Activated naive CD4-positive, alpha-beta T cell treated with anti-CD3 and anti-CD28 coated beads for 36 hours (primary cell): Measurements from ENCODE around the gene RABGGTA. TPM values are rescaled to one million over a fixed set of nuclear protein-coding genes. Genes with fewer than 3 reads are reported as not detected.

ENCODE experiments used
- CTCF ChIA-PET: fragments of 350-600 bp; sonication (Branson Sonifier 250); formaldehyde crosslinking; loops from one replicate; lab custom pipeline; 2021; ENCODE audit warnings: antibody characterized with exemption; lab: Charles Lee
- DNase-seq: peaks from one replicate; pipeline ENCODE4 v3.0.0-alpha.2; 2020
- H3K27ac Mint-ChIP-seq: one replicate; pipeline ENCODE4 v1.8.0; 2021; ENCODE audit warnings: mild to moderate bottlenecking, mixed read lengths
- H3K27me3 Mint-ChIP-seq: one replicate; pipeline ENCODE4 v1.8.0; 2021; ENCODE audit warnings: low read depth, mixed read lengths
- H3K36me3 Mint-ChIP-seq: one replicate; pipeline ENCODE4 v1.8.0; 2021; ENCODE audit warnings: low read depth, mixed read lengths
- H3K4me1 Mint-ChIP-seq: one replicate; pipeline ENCODE4 v1.8.0; 2021; ENCODE audit warnings: low read depth, mixed read lengths
- H3K4me3 Mint-ChIP-seq: one replicate; pipeline ENCODE4 v1.8.0; 2021; ENCODE audit warnings: mild to moderate bottlenecking, moderate library complexity, mixed read lengths
- H3K9me3 Mint-ChIP-seq: one replicate; pipeline ENCODE4 v1.8.0; 2021; ENCODE audit warnings: mixed read lengths
- intact Hi-C: fragments of 100-400 bp; cut with micrococcal nuclease; formaldehyde crosslinking; loops from one replicate; pipeline ENCODE4 v1.15.1; 2023
- total RNA-seq, 2 experiments: library from RNA; stranded (reverse); gene quantifications; one replicate each; pipeline ENCODE4 v1.2.3, GENCODE V29; 2021

The RABGGTA gene
- total RNA-seq, 2 experiments from 2014 or later: 74.9 to 76.2 TPM

DNA sequence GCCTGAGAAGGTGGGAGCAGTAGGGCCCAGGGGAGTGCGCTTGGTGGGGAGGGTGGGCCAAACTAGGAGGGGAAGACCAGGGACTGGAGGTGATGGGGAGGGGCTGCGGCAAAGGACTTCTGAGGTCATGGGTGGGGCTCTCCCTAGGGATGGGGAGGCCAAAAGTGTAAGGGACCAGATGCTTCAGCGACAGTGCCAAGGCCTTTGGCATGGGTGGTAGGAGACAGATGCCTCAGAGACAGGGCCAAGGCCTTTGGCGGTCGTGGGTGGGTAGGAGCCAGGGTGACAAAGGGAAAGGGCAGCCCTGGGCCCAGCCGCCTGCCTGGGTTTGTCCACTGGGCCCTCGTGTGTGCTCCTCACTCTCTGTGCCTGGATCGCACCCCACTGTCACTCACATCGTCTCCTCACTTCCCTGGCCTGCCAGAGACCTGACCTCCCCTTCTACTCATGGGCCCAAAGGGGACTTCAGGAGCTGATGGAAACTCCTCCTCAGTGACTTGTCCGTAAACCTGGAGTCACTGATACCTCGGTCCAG is 13.2 kb upstream of the RABGGTA start:
- intact Hi-C loops: no loop called here
- Mint-ChIP-seq H3K27ac (no peak overlapping the region), H3K27me3 (no peaks in the 10 kb centered on the region), H3K4me3 (no peak overlapping the region), H3K9me3 (no peaks in the 10 kb centered on the region), H3K36me3 (peaks cover 1% of the 10 kb centered on the region), H3K4me1 (peaks cover 25% of the 10 kb centered on the region)
- CTCF ChIA-PET: interaction anchor here (1.4 to 7.9 kb wide), 3 partner anchors 10 to 23 kb away, joined by 6 to 39 read pairs (median 9); partner anchors contain the start of gene CIDEB
- DNase-seq: no peak

DNA sequence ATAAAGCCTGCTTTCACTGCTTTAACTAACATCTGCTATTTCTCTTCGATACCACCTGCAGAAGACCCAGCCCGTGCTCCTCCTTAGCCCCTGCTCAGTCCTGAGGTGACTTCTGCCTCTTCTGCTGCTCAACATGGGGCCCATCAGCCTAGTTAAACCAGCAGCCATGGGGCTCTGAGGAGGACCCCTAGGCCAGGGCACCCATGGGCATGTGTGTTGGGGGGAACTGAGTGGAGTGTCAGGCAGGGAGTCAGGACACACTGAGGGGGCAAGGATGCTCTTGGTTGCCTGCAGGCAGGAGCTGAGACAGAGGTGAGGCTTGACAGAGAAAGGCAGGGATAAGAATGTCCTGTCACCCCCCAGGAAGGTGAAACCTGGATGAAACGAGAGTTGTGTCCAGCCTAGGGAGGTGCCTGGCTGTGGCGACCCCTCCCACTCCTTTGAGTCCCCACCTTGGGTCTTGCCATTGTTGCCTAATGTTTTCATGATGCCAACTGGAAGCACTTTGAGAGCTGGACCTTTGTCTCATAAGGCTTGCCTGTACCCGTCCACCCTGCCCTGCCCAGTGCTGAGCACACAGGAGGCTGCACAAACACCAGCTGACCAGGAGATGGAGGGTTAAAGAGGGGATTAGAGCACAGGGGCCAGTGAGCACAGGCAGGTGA is 12.5 kb upstream of the RABGGTA start:
- intact Hi-C loops: no loop called here
- H3K9me3 Mint-ChIP-seq: no peaks in the 10 kb centered on the region
- H3K36me3 Mint-ChIP-seq: peaks cover 1% of the 10 kb centered on the region
- no peak overlapping the region for H3K27ac Mint-ChIP-seq
- H3K27me3 Mint-ChIP-seq: no peaks in the 10 kb centered on the region
- DNase-seq: no peak
- CTCF ChIA-PET: interaction anchor here (1.4 to 10.8 kb wide), 6 partner anchors 10 to 41 kb away, joined by 6 to 154 read pairs (median 24); partner anchors contain the start of genes CIDEB, DHRS1, NOP9 and TINF2
- H3K4me1 Mint-ChIP-seq: peaks cover 26% of the 10 kb centered on the region
- no peak overlapping the region for H3K4me3 Mint-ChIP-seq

DNA sequence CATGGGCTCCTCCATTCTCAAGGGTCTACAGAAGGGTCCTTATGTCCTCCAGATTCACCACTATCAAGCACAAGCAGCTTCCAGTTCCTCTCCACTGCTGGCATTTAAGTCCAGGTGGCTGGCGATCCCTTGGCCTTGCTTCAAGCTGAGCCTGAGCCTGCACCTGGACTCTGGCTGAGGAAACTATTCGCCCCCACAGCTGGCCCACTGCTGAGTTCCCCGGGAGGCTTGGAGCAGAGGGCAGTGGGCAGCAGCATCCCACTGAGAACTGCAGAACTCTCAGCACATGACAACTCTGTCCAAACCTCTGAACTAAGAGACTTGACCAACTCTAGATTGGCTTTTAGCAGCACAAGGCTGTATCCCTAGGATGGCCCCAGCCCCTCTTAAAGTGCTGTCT is 11.3 kb upstream of the RABGGTA start:
- Mint-ChIP-seq H3K27me3 (no peaks in the 10 kb centered on the region), H3K27ac (no peak overlapping the region), H3K36me3 (peaks cover 3% of the 10 kb centered on the region), H3K4me3 (no peak overlapping the region), H3K9me3 (no peaks in the 10 kb centered on the region), H3K4me1 (peaks cover 33% of the 10 kb centered on the region)
- DNase-seq: no peak
- intact Hi-C loops: no loop called here
- CTCF ChIA-PET: interaction anchor here (1.6 to 10.8 kb wide), 6 partner anchors 9 to 40 kb away, joined by 4 to 154 read pairs (median 24); partner anchors contain the start of genes CIDEB, DHRS1, NOP9 and RABGGTA

DNA sequence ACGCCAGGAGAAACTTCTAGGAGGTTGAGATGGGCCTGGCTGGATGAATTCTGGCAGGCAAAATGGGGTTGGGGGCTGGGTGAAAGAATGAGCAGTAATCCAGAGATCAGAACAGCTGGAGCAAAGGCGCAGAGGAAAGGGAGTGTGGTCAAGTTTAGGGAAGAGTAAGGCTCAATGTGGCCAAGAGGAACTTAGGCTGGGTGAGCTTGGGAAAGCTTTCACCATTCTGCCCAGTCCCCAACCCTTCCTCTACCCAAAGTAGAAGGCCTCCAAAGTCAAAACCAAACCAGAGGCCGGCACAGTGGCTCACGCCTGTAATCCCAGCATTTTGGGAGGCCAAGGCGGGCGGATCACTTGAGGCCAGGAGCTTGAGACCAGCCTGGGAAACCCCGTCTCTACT is 10.2 kb upstream of the RABGGTA start:
- CTCF ChIA-PET: interaction anchor here (1.2 to 10.8 kb wide), 7 partner anchors 9 to 39 kb away, joined by 3 to 154 read pairs (median 31); partner anchors contain the start of genes CIDEB, DHRS1, NOP9 and RABGGTA
- intact Hi-C loops: no loop called here
- H3K4me1 Mint-ChIP-seq: peaks cover 42% of the 10 kb centered on the region
- no peaks in the 10 kb centered on the region for H3K9me3 Mint-ChIP-seq
- no peaks in the 10 kb centered on the region for H3K27me3 Mint-ChIP-seq
- H3K4me3 Mint-ChIP-seq: no peak overlapping the region
- DNase-seq: no peak
- peaks cover 3% of the 10 kb centered on the region for H3K36me3 Mint-ChIP-seq
- no peak overlapping the region for H3K27ac Mint-ChIP-seq

DNA sequence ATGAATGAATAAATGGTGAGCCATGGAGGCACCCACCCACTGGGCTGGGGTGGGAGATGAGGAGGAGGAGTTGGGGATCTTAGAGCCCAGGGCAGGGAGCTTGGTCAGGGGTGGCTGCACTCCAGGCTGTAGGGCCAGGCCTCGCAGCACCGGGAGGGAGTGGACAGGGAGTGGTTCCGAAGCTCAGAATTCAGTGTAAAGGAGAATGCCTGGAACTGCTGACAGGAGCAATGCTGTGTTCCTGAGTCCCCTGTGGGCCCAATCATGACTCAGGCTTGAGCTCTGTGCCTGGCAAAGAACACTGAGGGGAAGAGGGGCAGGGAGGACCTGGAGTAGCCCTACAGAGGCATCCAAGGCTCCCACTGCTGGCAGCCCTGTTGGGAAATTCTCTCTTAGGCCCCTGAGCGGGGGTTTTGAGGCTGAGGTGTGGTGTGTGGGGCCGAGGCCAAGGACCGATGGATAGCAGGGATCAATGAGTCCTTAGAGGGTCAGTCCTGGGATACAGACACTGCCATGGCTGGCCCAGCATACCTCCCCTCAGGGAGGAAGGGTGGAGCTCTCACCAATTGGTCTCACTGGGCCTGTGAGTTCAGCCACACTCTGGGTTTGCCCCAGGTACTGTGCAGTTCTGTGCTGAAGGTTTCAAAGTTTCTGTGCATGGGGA is 9.5 kb upstream of the RABGGTA start:
- Mint-ChIP-seq H3K4me3 (no peak overlapping the region), H3K4me1 (peaks cover 44% of the 10 kb centered on the region), H3K9me3 (no peaks in the 10 kb centered on the region), H3K27me3 (no peaks in the 10 kb centered on the region), H3K27ac (peak overlapping the region; percentile 47), H3K36me3 (peaks cover 3% of the 10 kb centered on the region)
- CTCF ChIA-PET: interaction anchor here (1.1 to 10.8 kb wide), 10 partner anchors 9 to 156 kb away, joined by 3 to 154 read pairs (median 8); partner anchors contain the start of genes CIDEB, DHRS1, NOP9 and TINF2
- intact Hi-C loops: no loop called here
- DNase-seq: no peak

DNA sequence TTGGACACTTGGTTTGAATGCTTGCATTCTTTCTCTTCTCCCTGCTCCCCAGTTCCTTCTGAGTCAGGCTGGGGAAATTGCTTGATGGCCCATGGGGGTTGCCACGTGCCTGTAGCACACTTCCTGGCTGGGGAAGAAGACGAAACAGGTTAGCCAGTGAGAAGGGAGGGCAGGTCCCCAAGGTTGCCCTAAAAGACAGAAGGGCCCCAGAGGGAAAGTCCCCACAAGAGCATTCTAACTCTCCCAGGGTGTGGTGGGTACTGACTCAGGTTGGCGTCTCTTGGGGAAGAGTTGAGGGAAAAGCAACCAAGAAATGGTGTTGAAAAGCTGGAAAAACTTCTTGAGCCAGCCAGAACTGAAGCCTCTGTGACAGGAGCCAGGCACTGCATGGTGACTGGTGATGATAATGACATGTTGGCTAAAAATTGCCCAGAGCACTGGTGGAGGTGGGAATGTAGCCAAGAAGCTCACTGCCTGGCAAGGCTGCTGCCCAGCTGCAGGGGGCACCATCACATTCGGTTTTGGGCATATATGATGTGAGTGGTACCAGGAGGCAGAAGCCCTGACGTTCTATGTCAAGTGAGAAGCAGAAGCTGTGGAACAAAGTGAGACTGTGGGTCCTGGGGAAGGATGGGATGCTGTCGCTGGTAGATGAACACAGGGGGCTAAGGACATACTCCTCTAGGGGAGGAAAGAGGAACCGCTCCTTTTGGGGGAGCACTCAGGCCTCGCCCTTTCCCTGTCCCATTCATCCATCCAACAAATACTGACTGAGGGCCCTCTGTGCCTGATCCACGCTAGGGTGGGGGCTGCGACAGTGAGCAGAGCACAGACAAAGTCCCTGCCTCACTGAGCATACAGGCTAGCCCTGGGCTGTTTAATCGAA is 8.1 kb upstream of the RABGGTA start:
- peak overlapping the region; percentile 80 for H3K27ac Mint-ChIP-seq
- no peaks in the 10 kb centered on the region for H3K9me3 Mint-ChIP-seq
- H3K36me3 Mint-ChIP-seq: peaks cover 3% of the 10 kb centered on the region
- no peaks in the 10 kb centered on the region for H3K27me3 Mint-ChIP-seq
- H3K4me1 Mint-ChIP-seq: peaks cover 52% of the 10 kb centered on the region
- H3K4me3 Mint-ChIP-seq: peak overlapping the region; percentile 20
- CTCF ChIA-PET: interaction anchor here (0.6 to 10.8 kb wide), 12 partner anchors 9 to 157 kb away, joined by 3 to 154 read pairs (median 6); partner anchors contain the start of genes CIDEB, DHRS1, LTB4R and NOP9
- intact Hi-C loops: loop anchor here (1.0 to 10.0 kb wide), 5 partner anchors 10 to 725 kb away; partner anchors contain the start of genes THTPA, TM9SF1 and ZFHX2
- DNase-seq: peak; percentile 90

DNA sequence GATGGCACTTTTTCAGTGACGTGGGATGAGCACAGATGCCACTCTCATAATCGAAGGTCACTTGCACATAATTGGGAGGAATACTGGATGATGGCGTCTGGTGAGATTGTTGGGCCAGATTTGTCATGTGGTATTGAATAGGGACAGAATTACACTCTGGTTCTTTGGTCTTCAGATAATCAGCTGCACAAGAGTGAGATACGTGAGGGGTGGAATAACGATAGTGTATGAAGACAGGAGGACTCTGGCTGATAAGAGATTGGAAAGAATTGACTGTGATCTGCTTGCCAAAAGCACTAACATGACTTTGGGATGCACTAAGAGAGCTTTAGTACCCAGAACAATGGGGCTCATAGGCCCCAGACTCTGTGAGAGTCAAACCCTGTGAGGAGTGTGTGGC is 7.0 kb upstream of the RABGGTA start:
- Mint-ChIP-seq H3K9me3 (no peaks in the 10 kb centered on the region), H3K4me1 (peaks cover 62% of the 10 kb centered on the region), H3K27me3 (no peaks in the 10 kb centered on the region), H3K36me3 (peaks cover 3% of the 10 kb centered on the region), H3K27ac (peak overlapping the region; percentile 80), H3K4me3 (no peak overlapping the region)
- no peak for DNase-seq
- CTCF ChIA-PET: interaction anchor here (3.4 to 10.8 kb wide), 4 partner anchors 13 to 35 kb away, joined by 31 to 154 read pairs (median 40); partner anchors contain the start of genes CIDEB, DHRS1, NOP9 and TINF2
- intact Hi-C loops: loop anchor here (10.0 kb wide), 1 partner anchor 724 kb away; the partner anchor contains the start of genes THTPA and ZFHX2

DNA sequence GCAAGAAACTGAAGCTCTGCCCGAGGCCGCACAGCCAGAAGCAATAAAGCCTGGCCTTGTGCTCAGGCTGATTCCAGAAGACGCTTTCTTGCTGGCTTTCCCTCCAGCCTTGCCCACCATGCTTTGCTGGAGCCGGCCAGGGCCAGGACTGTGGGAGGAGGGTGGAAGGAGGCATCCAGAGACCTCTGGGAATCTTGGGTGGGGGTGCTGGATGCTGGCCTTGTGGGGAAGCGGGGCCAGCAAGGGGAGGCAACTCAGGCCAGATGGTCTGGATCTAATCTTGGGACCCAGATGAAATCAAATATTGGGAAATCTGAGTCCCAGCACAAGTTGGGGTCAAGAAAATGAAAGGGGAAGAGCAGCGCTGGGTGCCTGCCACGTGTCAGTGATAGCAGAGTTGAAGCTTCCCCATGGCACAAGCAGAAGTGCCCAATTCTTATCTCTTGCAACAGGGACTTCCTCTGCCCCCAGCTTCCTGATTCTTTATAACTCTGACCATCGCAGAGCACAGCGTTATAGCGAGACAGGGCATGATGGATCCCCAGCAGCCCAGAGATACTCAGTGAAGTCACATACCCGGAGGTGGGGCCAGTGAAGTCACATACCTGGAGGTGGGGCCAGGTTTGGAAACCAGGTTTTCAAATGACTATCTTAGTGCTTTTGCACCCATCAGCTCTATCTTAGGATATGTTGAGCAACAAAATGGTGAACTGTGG is 6.4 kb upstream of the RABGGTA start:
- Mint-ChIP-seq H3K27ac (peak overlapping the region; percentile 80), H3K27me3 (no peaks in the 10 kb centered on the region), H3K36me3 (peaks cover 3% of the 10 kb centered on the region), H3K9me3 (no peaks in the 10 kb centered on the region), H3K4me3 (no peak overlapping the region), H3K4me1 (peaks cover 68% of the 10 kb centered on the region)
- intact Hi-C loops: loop anchor here (10.0 kb wide), 1 partner anchor 723 kb away; the partner anchor contains the start of genes THTPA and ZFHX2
- CTCF ChIA-PET: interaction anchor here (2.6 to 10.8 kb wide), 4 partner anchors 21 to 35 kb away, joined by 12 to 154 read pairs (median 40); partner anchors contain the start of genes CIDEB, DHRS1, NOP9 and TINF2
- DNase-seq: peak; percentile 75

DNA sequence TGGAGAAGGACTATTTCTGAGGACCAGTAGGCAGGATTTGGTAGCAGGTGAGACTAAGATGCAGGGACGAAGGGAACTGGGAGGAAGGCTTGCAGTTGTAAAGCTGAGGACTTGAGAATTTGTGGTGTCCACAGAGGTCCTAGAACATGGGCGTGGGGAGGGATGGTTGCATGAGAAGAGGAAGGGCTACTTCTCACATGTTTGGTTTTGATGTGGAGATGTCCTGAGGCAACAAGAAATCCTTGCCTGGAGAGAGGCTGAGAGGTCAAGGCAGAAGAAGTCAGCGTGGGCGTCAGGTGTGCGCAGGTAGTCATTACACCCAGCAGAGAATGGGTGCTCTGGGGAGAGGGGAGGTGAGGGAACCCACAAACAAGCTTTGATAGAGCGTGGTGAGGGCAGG is 5.7 kb upstream of the RABGGTA start:
- intact Hi-C loops: loop anchor here (10.0 kb wide), 1 partner anchor 722 kb away; the partner anchor contains the start of genes THTPA and ZFHX2
- CTCF ChIA-PET: interaction anchor here (2.6 to 10.8 kb wide), 3 partner anchors 21 to 34 kb away, joined by 12 to 154 read pairs (median 39); partner anchors contain the start of genes CIDEB, DHRS1, NOP9 and TINF2
- Mint-ChIP-seq H3K9me3 (no peaks in the 10 kb centered on the region), H3K36me3 (peaks cover 3% of the 10 kb centered on the region), H3K27me3 (no peaks in the 10 kb centered on the region), H3K27ac (no peak overlapping the region), H3K4me3 (no peak overlapping the region), H3K4me1 (peaks cover 75% of the 10 kb centered on the region)
- DNase-seq: no peak

DNA sequence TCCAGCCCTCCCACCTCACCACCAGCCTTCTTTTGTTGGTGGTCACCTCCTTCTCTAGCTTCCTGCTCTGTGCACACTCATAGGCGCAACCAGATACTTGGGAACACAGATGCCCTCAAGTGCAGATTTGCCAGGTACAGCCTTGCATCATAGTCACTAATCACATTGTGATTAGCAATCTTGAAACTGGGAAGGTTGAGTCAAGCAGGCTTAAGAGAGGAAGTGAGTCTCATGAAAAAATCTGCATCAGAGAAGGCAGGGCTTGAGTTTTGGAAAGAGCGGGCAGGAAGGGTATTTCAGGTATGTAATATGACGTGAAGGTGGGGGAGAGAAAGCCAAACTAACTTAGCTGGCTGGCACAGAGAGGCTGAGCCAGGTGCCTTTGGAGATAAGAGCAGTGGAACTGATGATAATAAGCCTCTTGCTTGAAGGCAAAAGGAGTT is 2.7 kb upstream of the RABGGTA start:
- Mint-ChIP-seq H3K36me3 (peaks cover 9% of the 10 kb centered on the region), H3K9me3 (no peaks in the 10 kb centered on the region), H3K4me1 (peaks cover 70% of the 10 kb centered on the region), H3K4me3 (peak overlapping the region; percentile 38), H3K27ac (peak overlapping the region; percentile 95), H3K27me3 (no peaks in the 10 kb centered on the region)
- CTCF ChIA-PET: interaction anchor here (0.7 to 10.8 kb wide), 12 partner anchors 10 to 183 kb away, joined by 3 to 154 read pairs (median 5); partner anchors contain the start of genes CHMP4A, DHRS1, LTB4R2 and NOP9
- intact Hi-C loops: loop anchor here (1.0 to 10.0 kb wide), 7 partner anchors 15 to 719 kb away; partner anchors contain the start of genes CHMP4A, DCAF11, GMPR2 and NEDD8
- peak; percentile 82 for DNase-seq
